Mesendoderm (in vitro differentiated cells): ENCODE results near the gene GRID2.

Source experiments
- DNase-seq: peaks from one replicate; pipeline ENCODE4 v3.0.0; 2013
- H2AK5ac ChIP-seq: 2 replicates; pipeline ENCODE4 v1.6.1; 2013; ENCODE audit warnings: low read length, inconsistent platforms
- H2BK120ac ChIP-seq: 2 replicates; pipeline ENCODE4 v1.6.1; 2013; ENCODE audit warnings: low read depth, mild to moderate bottlenecking, low read length, moderate library complexity, mixed read lengths
- H2BK15ac ChIP-seq: replicated peaks from 2 replicates; pipeline ENCODE4 v1.6.1; 2013; ENCODE audit warnings: low read depth, mild to moderate bottlenecking, moderate library complexity
- H2BK5ac ChIP-seq: 2 replicates; pipeline ENCODE4 v1.6.1; 2013; ENCODE audit warnings: low read length, inconsistent platforms
- H3K18ac ChIP-seq: 2 replicates; pipeline ENCODE4 v1.6.1; 2013; ENCODE audit warnings: mild to moderate bottlenecking, low read length, mixed read lengths
- H3K23ac ChIP-seq: one replicate; pipeline ENCODE4 v1.6.1; 2013; ENCODE audit warnings: low read length
- H3K27ac ChIP-seq: 2 replicates; pipeline ENCODE4 v1.5.1; 2013; ENCODE audit warnings: low read depth, mild to moderate bottlenecking, inconsistent platforms, low read length, moderate library complexity
- H3K27me3 ChIP-seq: 2 replicates; pipeline ENCODE4 v1.6.1; 2013; ENCODE audit warnings: low read length, control low read depth, mild to moderate bottlenecking, inconsistent platforms; ENCODE audit not compliant: insufficient read depth, poor library complexity
- H3K36me3 ChIP-seq: 2 replicates; pipeline ENCODE4 v1.6.1; 2013; ENCODE audit warnings: low read length, inconsistent platforms; ENCODE audit not compliant: control insufficient read depth, insufficient read depth
- H3K4ac ChIP-seq: one replicate; pipeline ENCODE4 v1.6.1; 2013; ENCODE audit warnings: low read depth, mild to moderate bottlenecking, low read length, moderate library complexity
- H3K4me1 ChIP-seq: 2 replicates; pipeline ENCODE4 v1.6.1; 2013; ENCODE audit warnings: low read depth, low read length, inconsistent platforms; ENCODE audit not compliant: control insufficient read depth
- H3K4me2 ChIP-seq: 2 replicates; pipeline ENCODE4 v1.6.1; 2013; ENCODE audit warnings: low read length
- H3K4me3 ChIP-seq: 2 replicates; pipeline ENCODE4 v1.5.1; 2013; ENCODE audit warnings: mild to moderate bottlenecking, low read length
- H3K56ac ChIP-seq: one replicate; pipeline ENCODE4 v1.6.1; 2013; ENCODE audit warnings: low read length
- H3K79me1 ChIP-seq: 2 replicates; pipeline ENCODE4 v1.6.1; 2013; ENCODE audit warnings: low read length, inconsistent platforms
- H3K79me2 ChIP-seq: 2 replicates; pipeline ENCODE4 v1.6.1; 2013; ENCODE audit warnings: mild to moderate bottlenecking, low read length; ENCODE audit not compliant: control insufficient read depth, insufficient read depth
- H3K9ac ChIP-seq: 2 replicates; pipeline ENCODE4 v1.6.1; 2013; ENCODE audit warnings: low read length, inconsistent platforms
- H4K5ac ChIP-seq: one replicate; pipeline ENCODE4 v1.6.1; 2013; ENCODE audit warnings: low read length
- H4K8ac ChIP-seq: one replicate; pipeline ENCODE4 v1.6.1; 2013; ENCODE audit warnings: low read depth, mild to moderate bottlenecking, control low read depth, low read length, moderate library complexity
- WGBS: extraction: QIAGEN DNeasy Blood & Tissue Kit; methylation state at CpG from one replicate; pipeline ENCODE4 v1.1.7; 2013; ENCODE audit warnings: low lambda C conversion rate, missing lambda C conversion rate; ENCODE audit not compliant: insufficient coverage; ENCODE audit errors: extremely low coverage; 5-methylcytosine and 5-hydroxymethylcytosine counted together

The GRID2 gene

GRCh38 chr4:93414041-93414550, 1110.3 kb downstream of the GRID2 start:
- H3K36me3 ChIP-seq = no peaks in the 10 kb centered on the region
- no peaks in the 10 kb centered on the region for H3K27me3 ChIP-seq
- DNase-seq = no peak
- H3K4me3 ChIP-seq = no peak overlapping the region
- H3K23ac ChIP-seq = no peak overlapping the region
- no peak overlapping the region for H2BK120ac ChIP-seq
- no peak overlapping the region for H3K4ac ChIP-seq
- no peaks in the 10 kb centered on the region for H3K4me1 ChIP-seq
- H3K4me2 ChIP-seq = no peak overlapping the region
- no peak overlapping the region for H4K5ac ChIP-seq
- no peak overlapping the region for H3K18ac ChIP-seq
- H2AK5ac ChIP-seq = no peak overlapping the region
- H2BK5ac ChIP-seq = no peak overlapping the region
- no peak overlapping the region for H3K56ac ChIP-seq
- H3K79me2 ChIP-seq = no peaks in the 10 kb centered on the region
- no peak overlapping the region for H2BK15ac ChIP-seq
- WGBS = no CpG with 5 or more reads among the region's 1 CpG
- no peaks in the 10 kb centered on the region for H3K79me1 ChIP-seq
- H3K9ac ChIP-seq = no peak overlapping the region
- no peak overlapping the region for H4K8ac ChIP-seq
- no peak overlapping the region for H3K27ac ChIP-seq

GRCh38 chr4:93416344-93417128, 1112.8 kb downstream of the GRID2 start:
- WGBS = no CpG with 5 or more reads among the region's 4 CpGs

GRCh38 chr4:93431371-93431770, 1127.6 kb downstream of the GRID2 start:
- Histone ChIP-seq H3K4ac (no peak overlapping the region), H4K5ac (no peak overlapping the region), H4K8ac (no peak overlapping the region), H3K4me2 (no peak overlapping the region), H3K36me3 (no peaks in the 10 kb centered on the region), H3K4me1 (no peaks in the 10 kb centered on the region), H3K27ac (no peak overlapping the region), H3K4me3 (no peak overlapping the region), H3K23ac (no peak overlapping the region), H3K18ac (no peak overlapping the region), H3K56ac (no peak overlapping the region), H3K9ac (no peak overlapping the region), H2BK15ac (no peak overlapping the region), H2BK5ac (no peak overlapping the region), H3K27me3 (no peaks in the 10 kb centered on the region), H2AK5ac (no peak overlapping the region), H2BK120ac (no peak overlapping the region), H3K79me1 (no peaks in the 10 kb centered on the region), H3K79me2 (no peaks in the 10 kb centered on the region)
- no peak for DNase-seq

More at GRCh38 chr4:93416344-93417128, 1112.8 kb downstream of the GRID2 start:
- Histone ChIP-seq H3K79me1 (no peaks in the 10 kb centered on the region), H3K27me3 (no peaks in the 10 kb centered on the region), H3K4me3 (no peak overlapping the region), H3K23ac (no peak overlapping the region), H3K9ac (no peak overlapping the region), H2BK5ac (no peak overlapping the region), H3K56ac (no peak overlapping the region), H3K4ac (no peak overlapping the region), H3K79me2 (no peaks in the 10 kb centered on the region), H2AK5ac (no peak overlapping the region), H3K4me2 (no peak overlapping the region), H3K18ac (no peak overlapping the region), H3K4me1 (no peaks in the 10 kb centered on the region), H4K8ac (no peak overlapping the region), H3K27ac (no peak overlapping the region), H4K5ac (no peak overlapping the region), H3K36me3 (no peaks in the 10 kb centered on the region), H2BK120ac (no peak overlapping the region), H2BK15ac (no peak overlapping the region)
- no peak for DNase-seq

- Histone ChIP-seq H3K79me2 (no peaks in the 10 kb centered on the region), H4K5ac (no peak overlapping the region), H2BK15ac (no peak overlapping the region), H3K27ac (no peak overlapping the region), H3K56ac (no peak overlapping the region), H3K18ac (no peak overlapping the region), H3K4me1 (no peaks in the 10 kb centered on the region), H2BK5ac (no peak overlapping the region), H3K4me2 (no peak overlapping the region), H3K36me3 (no peaks in the 10 kb centered on the region), H3K4me3 (no peak overlapping the region), H3K4ac (no peak overlapping the region), H3K23ac (no peak overlapping the region), H3K79me1 (no peaks in the 10 kb centered on the region), H4K8ac (no peak overlapping the region), H2BK120ac (no peak overlapping the region), H3K27me3 (no peaks in the 10 kb centered on the region), H2AK5ac (no peak overlapping the region), H3K9ac (no peak overlapping the region)
- no peak for DNase-seq
- no CpG with 5 or more reads among the region's 3 CpGs for WGBS
These were observed 1130.1 kb downstream of the GRID2 start for GRCh38 chr4:93433840-93434239.

GRCh38 chr4:93436000-93436626, 1132.3 kb downstream of the GRID2 start:
- Histone ChIP-seq H4K8ac (no peak overlapping the region), H2BK5ac (no peak overlapping the region), H3K27ac (no peak overlapping the region), H3K79me2 (no peaks in the 10 kb centered on the region), H3K27me3 (no peaks in the 10 kb centered on the region), H3K79me1 (no peaks in the 10 kb centered on the region), H3K18ac (no peak overlapping the region), H2BK15ac (no peak overlapping the region), H3K56ac (no peak overlapping the region), H3K4me3 (no peak overlapping the region), H2BK120ac (no peak overlapping the region), H2AK5ac (no peak overlapping the region), H3K4me2 (no peak overlapping the region), H3K23ac (no peak overlapping the region), H4K5ac (no peak overlapping the region), H3K4ac (no peak overlapping the region), H3K9ac (no peak overlapping the region), H3K4me1 (no peaks in the 10 kb centered on the region), H3K36me3 (no peaks in the 10 kb centered on the region)
- peak; percentile 4 for DNase-seq
- no CpG with 5 or more reads among the region's 3 CpGs for WGBS
